Keratinocyte (primary cell): ENCODE data around the gene KMO. TPM values are rescaled to one million over a fixed set of nuclear protein-coding genes. Genes with fewer than 3 reads are reported as not detected.

ENCODE experiments used
- DNase-seq: peaks from one replicate; pipeline ENCODE4 v3.0.0-alpha.2; 2011; ENCODE audit warnings: low read depth, missing footprints, low spot score
- FAIRE-seq: peaks from 2 replicates; lab custom pipeline; 2011; peaks lifted over from hg19 to GRCh38; lab: Jason Lieb, UNC
- H2AFZ ChIP-seq: 2 replicates; pipeline ENCODE4 v1.6.0; 2012; ENCODE audit warnings: low read length, control low read depth, inconsistent platforms; ENCODE audit not compliant: control insufficient read depth
- H3K27ac ChIP-seq: 2 replicates; pipeline ENCODE4 v1.5.1; 2011; ENCODE audit warnings: low read length; ENCODE audit not compliant: control insufficient read depth, insufficient read depth
- H3K27me3 ChIP-seq: 3 replicates; pipeline ENCODE4 v1.6.0; 2011; ENCODE audit warnings: low read length; ENCODE audit not compliant: control insufficient read depth, insufficient read depth; ENCODE audit errors: extremely low read depth
- H3K36me3 ChIP-seq, 2 experiments: 2 replicates in 1 of 2; 3 replicates in 1 of 2; pipeline ENCODE4 v1.5.1; 2011; ENCODE audit warnings: low read length in 2 of 2, mild to moderate bottlenecking in 1 of 2; ENCODE audit not compliant: control insufficient read depth in 2 of 2, insufficient read depth in 2 of 2; ENCODE audit errors: extremely low read depth in 1 of 2
- H3K4me1 ChIP-seq: 3 replicates; pipeline ENCODE4 v1.5.1; 2011; ENCODE audit warnings: low read length; ENCODE audit not compliant: control insufficient read depth, insufficient read depth; ENCODE audit errors: extremely low read depth
- H3K4me2 ChIP-seq: 3 replicates; pipeline ENCODE4 v1.6.0; 2011; ENCODE audit warnings: low read depth, low read length; ENCODE audit not compliant: control insufficient read depth, insufficient read depth; ENCODE audit errors: extremely low read depth
- H3K4me3 ChIP-seq, 3 experiments: fragments of 200-600 bp in 1 of 3; sonication (generic) in 1 of 3; 2 replicates in 2 of 3; 3 replicates in 1 of 3; pipeline ENCODE4 v1.5.1; 2011 to 2016; ENCODE audit warnings: low read length in 3 of 3, mild to moderate bottlenecking in 3 of 3, control low read depth in 2 of 3, inconsistent platforms in 1 of 3, low read depth in 1 of 3, mixed read lengths in 1 of 3, mixed run types in 1 of 3, moderate library complexity in 1 of 3; ENCODE audit not compliant: control insufficient read depth in 2 of 3, insufficient read depth in 2 of 3; ENCODE audit errors: extremely low read depth in 1 of 3
- H3K79me2 ChIP-seq: 2 replicates; pipeline ENCODE4 v1.6.0; 2012; ENCODE audit warnings: low read length; ENCODE audit not compliant: control insufficient read depth, insufficient read depth
- H3K9ac ChIP-seq: 3 replicates; pipeline ENCODE4 v1.6.0; 2011; ENCODE audit warnings: low read length; ENCODE audit not compliant: control insufficient read depth, insufficient read depth; ENCODE audit errors: extremely low read depth
- H3K9me1 ChIP-seq: 3 replicates; pipeline ENCODE4 v1.6.0; 2011; ENCODE audit warnings: low read length; ENCODE audit not compliant: control insufficient read depth, insufficient read depth; ENCODE audit errors: extremely low read depth
- H3K9me3 ChIP-seq: 2 replicates; pipeline ENCODE4 v1.5.1; 2012; ENCODE audit warnings: low read depth, low read length; ENCODE audit not compliant: control insufficient read depth
- H4K20me1 ChIP-seq: 3 replicates; pipeline ENCODE4 v1.6.0; 2011; ENCODE audit warnings: low read length; ENCODE audit not compliant: control insufficient read depth, insufficient read depth; ENCODE audit errors: extremely low read depth
- EZH2 ChIP-seq: IDR thresholded peaks from one replicate; pipeline ENCODE4 v1.6.1; 2012; ENCODE audit warnings: inconsistent platforms, mild to moderate bottlenecking, low read length, moderate library complexity
- dilution Hi-C: fragments of 300-500 bp; cut with MboI; formaldehyde crosslinking; loops from one replicate; pipeline ENCODE4 v1.7.0; 2020; ENCODE audit warnings: low sequenced_read_pairs; ENCODE audit not compliant: extremely low pct_ligation_motif_present
- polyA plus RNA-seq, 5 experiments: library from polyadenylated mRNA; depleted of rRNA in 3 of 5; stranded (reverse) in 3 of 5; stranded (forward) in 1 of 5; unstranded in 1 of 5; fragments of >200 nt; gene quantifications; 1 replicate in 1 of 5; 2 replicates in 3 of 5; 3 replicates in 1 of 5; pipeline versions ENCODE4 v1.2.1 to v1.2.3, GENCODE V29; 2011 to 2012; ENCODE audit warnings: missing spikeins in 2 of 5, low read depth in 1 of 5, low replicate concordance in 1 of 5
- TF ChIP-seq, protein P1 (sequence below), 3 experiments: IDR thresholded peaks in 1 of 3; conservative IDR thresholded peaks in 1 of 3; optimal IDR thresholded peaks in 1 of 3; 2 replicates in 2 of 3; 3 replicates in 1 of 3; pipeline versions ENCODE3 to v1.5.1; 2011; ENCODE audit warnings: low read length in 3 of 3, mild to moderate bottlenecking in 3 of 3, moderate library complexity in 2 of 3, control low read depth in 1 of 3, inconsistent platforms in 1 of 3; ENCODE audit not compliant: insufficient read depth in 2 of 3; ENCODE audit errors: extremely low read depth in 1 of 3

The KMO gene
- polyA plus RNA-seq, 1 donor (not counting 4 experiments of a cell fraction or from before 2014, with no cell fraction given) = 4.7 TPM

DNA sequence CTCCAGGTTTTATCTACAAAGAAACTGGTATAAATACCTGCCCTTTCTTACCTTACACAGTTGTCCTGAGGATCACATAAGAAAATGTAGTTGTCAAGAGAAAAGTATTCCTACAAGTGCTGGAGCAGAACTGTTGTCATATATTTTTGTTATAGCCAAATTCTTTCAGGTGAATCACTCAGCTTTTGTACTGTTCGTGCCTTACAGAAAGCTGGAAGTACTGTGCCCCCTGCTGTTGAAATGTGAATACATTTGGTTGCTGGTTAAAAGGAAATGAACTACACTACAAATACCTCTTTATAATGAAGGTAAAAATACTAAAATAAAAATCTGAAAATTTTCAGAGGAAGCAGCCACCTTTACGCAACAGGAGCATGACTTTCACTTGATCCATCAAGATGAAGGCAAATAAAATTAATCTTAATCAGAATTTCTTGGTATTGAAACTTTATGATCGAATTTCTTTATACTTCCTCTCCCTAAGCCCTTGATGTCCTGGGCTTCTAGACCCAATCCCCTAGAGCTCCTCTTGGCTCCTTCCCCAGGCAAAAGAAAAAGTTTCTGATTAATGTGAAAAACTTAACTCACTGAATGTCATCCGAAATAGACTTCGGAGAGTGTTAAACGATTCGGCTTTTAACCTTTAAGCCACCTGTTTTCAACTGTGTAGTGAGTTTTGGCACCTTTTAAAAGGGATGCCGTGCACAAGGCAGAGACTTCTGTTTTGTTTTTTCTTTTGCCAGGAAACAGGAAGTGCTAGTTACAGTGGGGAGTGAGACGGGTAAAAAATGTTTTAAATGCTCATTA, 95.5 kb downstream of the KMO start:
- Histone ChIP-seq H4K20me1 (no peaks in the 10 kb centered on the region), H2AFZ (no peak overlapping the region), H3K79me2 (peaks cover 10% of the 10 kb centered on the region), H3K4me2 (no peak overlapping the region), H3K4me1 (peaks cover 4% of the 10 kb centered on the region), H3K27ac (no peak overlapping the region), H3K9me3 (no peaks in the 10 kb centered on the region), H3K9me1 (no peaks in the 10 kb centered on the region), H3K27me3 (no peaks in the 10 kb centered on the region), H3K9ac (no peak overlapping the region), H3K4me3 (no peak overlapping the region), H3K36me3 (no peaks in the 10 kb centered on the region)
- dilution Hi-C loops = no loop called here
- FAIRE-seq = peak; percentile 74
- TF ChIP-seq, protein P1, sequence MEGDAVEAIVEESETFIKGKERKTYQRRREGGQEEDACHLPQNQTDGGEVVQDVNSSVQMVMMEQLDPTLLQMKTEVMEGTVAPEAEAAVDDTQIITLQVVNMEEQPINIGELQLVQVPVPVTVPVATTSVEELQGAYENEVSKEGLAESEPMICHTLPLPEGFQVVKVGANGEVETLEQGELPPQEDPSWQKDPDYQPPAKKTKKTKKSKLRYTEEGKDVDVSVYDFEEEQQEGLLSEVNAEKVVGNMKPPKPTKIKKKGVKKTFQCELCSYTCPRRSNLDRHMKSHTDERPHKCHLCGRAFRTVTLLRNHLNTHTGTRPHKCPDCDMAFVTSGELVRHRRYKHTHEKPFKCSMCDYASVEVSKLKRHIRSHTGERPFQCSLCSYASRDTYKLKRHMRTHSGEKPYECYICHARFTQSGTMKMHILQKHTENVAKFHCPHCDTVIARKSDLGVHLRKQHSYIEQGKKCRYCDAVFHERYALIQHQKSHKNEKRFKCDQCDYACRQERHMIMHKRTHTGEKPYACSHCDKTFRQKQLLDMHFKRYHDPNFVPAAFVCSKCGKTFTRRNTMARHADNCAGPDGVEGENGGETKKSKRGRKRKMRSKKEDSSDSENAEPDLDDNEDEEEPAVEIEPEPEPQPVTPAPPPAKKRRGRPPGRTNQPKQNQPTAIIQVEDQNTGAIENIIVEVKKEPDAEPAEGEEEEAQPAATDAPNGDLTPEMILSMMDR (optimal IDR thresholded peaks at IDR 0.05 in 1 of 3, IDR thresholded peaks at IDR 0.05 in 1 of 3, conservative IDR thresholded peaks at IDR 0.05 in 1 of 3; ENCODE audit: extremely low read depth in 1 of 3, insufficient read depth in 2 of 3, low read length in 3 of 3) = peak in 2 of 3 experiments; percentile 52 to 54
- no peak for TF ChIP-seq EZH2
- peak; percentile 57 for DNase-seq

GRCh38 chr1:241630005-241630404, 97.8 kb downstream of the KMO start:
- Histone ChIP-seq H3K9me1 (no peaks in the 10 kb centered on the region), H3K79me2 (peaks cover 23% of the 10 kb centered on the region), H3K36me3 (peaks cover 1 to 8% of the 10 kb centered on the region in 2 experiments), H3K9me3 (no peaks in the 10 kb centered on the region), H2AFZ (no peak overlapping the region), H4K20me1 (no peaks in the 10 kb centered on the region), H3K9ac (no peak overlapping the region), H3K4me3 (no peak overlapping the region), H3K27ac (no peak overlapping the region), H3K4me2 (no peak overlapping the region), H3K27me3 (no peaks in the 10 kb centered on the region), H3K4me1 (peaks cover 4% of the 10 kb centered on the region)
- DNase-seq = no peak
- TF ChIP-seq, protein P1 (optimal IDR thresholded peaks at IDR 0.05 in 1 of 3, IDR thresholded peaks at IDR 0.05 in 1 of 3, conservative IDR thresholded peaks at IDR 0.05 in 1 of 3; ENCODE audit: extremely low read depth in 1 of 3, insufficient read depth in 2 of 3, low read length in 3 of 3) = no peak
- no peak for TF ChIP-seq EZH2
- dilution Hi-C loops = no loop called here
- no peak for FAIRE-seq
